ENCODE results near the gene PRRX2. TPM values are rescaled to one million over a fixed set of nuclear protein-coding genes. Genes with fewer than 3 reads are reported as not detected.

Gene PRRX2
- total RNA-seq, 2 donors from 2014 or later, result 1.0 TPM; not detected in 1

- no peak for DNase-seq
- intact Hi-C loops (cut with DNase I), result loop anchor here (5.0 kb wide), 1 partner anchor 47 kb away; no protein-coding TSS in a partner anchor
- no peaks in the 10 kb centered on the region for H3K27me3 ChIP-seq
- H3K4me3 ChIP-seq, result no peak overlapping the region
- ATAC-seq, result no peak
- 52 to 69% methylated on average over 6 of the region's 6 CpGs for WGBS, 2 donors
- TF ChIP-seq POLR2A (IDR thresholded peaks at IDR 0.05) (no peak), CTCF (IDR thresholded peaks at IDR 0.05) (no peak)
- no peak overlapping the region for H3K27ac ChIP-seq
- H3K36me3 ChIP-seq (replicated peaks in 1 of 2; ENCODE audit: insufficient read depth in 1 of 2, low read depth in 2 of 2), result no peaks in the 10 kb centered on the region
- H3K9me3 ChIP-seq, result no peaks in the 10 kb centered on the region
- H3K4me1 ChIP-seq, result peaks cover 14% of the 10 kb centered on the region
These were observed 70.1 kb downstream of the PRRX2 start for GRCh38 chr9:129735546-129735945.

GRCh38 chr9:129736334-129736733 is 70.9 kb downstream of the PRRX2 start:
- Histone ChIP-seq H3K9me3 (no peaks in the 10 kb centered on the region), H3K27ac (no peak overlapping the region), H3K4me1 (peaks cover 14% of the 10 kb centered on the region), H3K36me3 (replicated peaks in 1 of 2; ENCODE audit: insufficient read depth in 1 of 2, low read depth in 2 of 2) (no peaks in the 10 kb centered on the region), H3K27me3 (no peaks in the 10 kb centered on the region), H3K4me3 (no peak overlapping the region)
- TF ChIP-seq POLR2A (IDR thresholded peaks at IDR 0.05) (no peak), CTCF (IDR thresholded peaks at IDR 0.05) (no peak)
- intact Hi-C loops (cut with DNase I), result loop anchor here (5.0 kb wide), 1 partner anchor 46 kb away; no protein-coding TSS in a partner anchor
- WGBS, 2 donors, result 61 to 66% methylated on average over 3 to 20 of the region's 20 CpGs
- DNase-seq (no peak), ATAC-seq (no peak)

- DNase-seq (peak; percentile 86 to 90 (median 87)), ATAC-seq (peak; percentile 94)
- WGBS, 2 donors, result 2 to 7% methylated on average over 3 to 48 of the region's 48 CpGs
- TF ChIP-seq CTCF (IDR thresholded peaks at IDR 0.05) (peak; percentile 92 to 98 (median 96)), POLR2A (IDR thresholded peaks at IDR 0.05) (peak in 2 of 3 donors; percentile 46 to 61)
- no peaks in the 10 kb centered on the region for H3K27me3 ChIP-seq
- H3K27ac ChIP-seq, result peak overlapping the region in 3 of 4 donors; percentile 49 to 72 (median 72)
- no peaks in the 10 kb centered on the region for H3K36me3 ChIP-seq (replicated peaks in 1 of 2; ENCODE audit: insufficient read depth in 1 of 2, low read depth in 2 of 2)
- H3K9me3 ChIP-seq, result no peaks in the 10 kb centered on the region
- no peak overlapping the region for H3K4me3 ChIP-seq
- H3K4me1 ChIP-seq, result peaks cover 14% of the 10 kb centered on the region
- intact Hi-C loops (cut with DNase I), result loop anchor here (5.0 kb wide), 1 partner anchor 45 kb away; no protein-coding TSS in a partner anchor
These were observed 72.2 kb downstream of the PRRX2 start for GRCh38 chr9:129737479-129738274.

- H3K9me3 ChIP-seq, result no peaks in the 10 kb centered on the region
- peaks cover 14% of the 10 kb centered on the region for H3K4me1 ChIP-seq
- H3K27ac ChIP-seq, result no peak overlapping the region
- no peak for DNase-seq
- no peak overlapping the region for H3K4me3 ChIP-seq
- no peak for TF ChIP-seq CTCF (IDR thresholded peaks at IDR 0.05)
- no peak for TF ChIP-seq POLR2A (IDR thresholded peaks at IDR 0.05)
- no peak for ATAC-seq
- no peaks in the 10 kb centered on the region for H3K36me3 ChIP-seq (replicated peaks in 1 of 2; ENCODE audit: insufficient read depth in 1 of 2, low read depth in 2 of 2)
- no peaks in the 10 kb centered on the region for H3K27me3 ChIP-seq
- intact Hi-C loops (cut with DNase I), result loop anchor here (5.0 kb wide), 1 partner anchor 43 kb away; no protein-coding TSS in a partner anchor
- WGBS, 2 donors, result 90 to 92% methylated on average over 15 to 16 of the region's 16 CpGs
These were observed 74.0 kb downstream of the PRRX2 start for GRCh38 chr9:129739432-129739831.
